Measurements from ENCODE around the gene FAM83B.
"Not testable (repeated sequence)": the region's sequence is repeated elsewhere in the genome, so short reads cannot be mapped to it uniquely, and the experiment has no call there.

The FAM83B gene

DNA sequence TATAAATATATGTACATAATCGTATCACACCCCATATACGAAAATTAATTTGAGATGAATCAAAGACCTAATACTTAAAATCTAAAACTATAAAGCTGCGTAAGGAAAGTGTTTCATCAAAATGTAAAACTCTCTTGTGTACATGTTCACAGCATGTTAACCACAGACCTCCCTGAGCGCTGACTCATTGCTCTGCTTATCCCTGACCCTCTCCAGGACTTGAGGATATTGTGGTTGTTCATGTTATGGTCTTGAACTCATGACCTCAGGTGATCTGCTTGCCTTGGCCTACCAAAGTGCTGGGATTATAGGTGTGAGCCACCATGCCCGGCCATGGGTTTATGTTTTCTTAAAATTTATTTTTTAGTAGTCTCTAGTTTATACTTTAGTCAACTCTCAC is 14.2 kb downstream of the FAM83B start:
- peak; percentile 11 for DNase-seq

- no peak for DNase-seq
Observed at GRCh38 chr6:54861905-54862616, 15.5 kb downstream of the FAM83B start.

DNA sequence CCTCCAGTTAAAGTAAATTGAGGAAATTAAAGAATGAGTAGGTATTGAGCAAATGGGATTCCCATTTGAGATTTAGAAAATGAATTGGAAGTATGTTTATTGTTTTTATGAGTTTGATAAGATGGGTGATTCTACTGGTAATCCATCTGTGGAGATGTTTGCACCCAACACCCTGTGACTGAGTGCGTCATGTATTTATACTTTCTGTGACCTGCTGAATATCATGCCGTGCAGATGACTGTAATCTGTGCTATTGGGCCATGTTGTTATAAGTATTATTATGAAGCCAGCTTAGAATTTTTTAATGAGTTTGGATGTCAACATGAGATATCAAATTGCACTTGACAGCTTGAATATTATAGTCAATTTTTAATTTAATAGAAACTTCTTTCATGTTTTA is 17.7 kb downstream of the FAM83B start:
- no peak for DNase-seq

- no peak for DNase-seq
Observed at GRCh38 chr6:54865091-54865631, 18.6 kb downstream of the FAM83B start.

DNA sequence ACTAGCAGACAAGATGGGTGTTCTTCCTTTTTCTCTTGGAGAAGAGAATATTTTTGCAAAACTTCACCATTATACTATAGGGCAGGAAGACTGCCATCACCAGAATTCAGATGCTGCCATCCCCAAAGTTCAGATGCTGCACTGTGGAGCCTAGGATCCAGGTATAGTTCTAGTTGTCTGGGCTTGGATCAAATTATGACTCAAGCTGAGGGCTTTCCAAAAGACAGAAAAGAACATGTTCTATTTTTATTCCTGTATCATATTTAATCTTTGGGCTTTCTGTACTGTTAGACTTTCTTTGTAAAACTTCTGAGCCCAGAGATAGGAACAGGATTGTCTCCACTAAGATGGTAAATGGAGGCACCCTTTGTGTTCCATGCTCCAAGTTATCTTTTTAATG is 22.0 kb downstream of the FAM83B start:
- no peak for DNase-seq

GRCh38 chr6:54873599-54873998 is 27.0 kb downstream of the FAM83B start:
- DNase-seq = no peak

DNA sequence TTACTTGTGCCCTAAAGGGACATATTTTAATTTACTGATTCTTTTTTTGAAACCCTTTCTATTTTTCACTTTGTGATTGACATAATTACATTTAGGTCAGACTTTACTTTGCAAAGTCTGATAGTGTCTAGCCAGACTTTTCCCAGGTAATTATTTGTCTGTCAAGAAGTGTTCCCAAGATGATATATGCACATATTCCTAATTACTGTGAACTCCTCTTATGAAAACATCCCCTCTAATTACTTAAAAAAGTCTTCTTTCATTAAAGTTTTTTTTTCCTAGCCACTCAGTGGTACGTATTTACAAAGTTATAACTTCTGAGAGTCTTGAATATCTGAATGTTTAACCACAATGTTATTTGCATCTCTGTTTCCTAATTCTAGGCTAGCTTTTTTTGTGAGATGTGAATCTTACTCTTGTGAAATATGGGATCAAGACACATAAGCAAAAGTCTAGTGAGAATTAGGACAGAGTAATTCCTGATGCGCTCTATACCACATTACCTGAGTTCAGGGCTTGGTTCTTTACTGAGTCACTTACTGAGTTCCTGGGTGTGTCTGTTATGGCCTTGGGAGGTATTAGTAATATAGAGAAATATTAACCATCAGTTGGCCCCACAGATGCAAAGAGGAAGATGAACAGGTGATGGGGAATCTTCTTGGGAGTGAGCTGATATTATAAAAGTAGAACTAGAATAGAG is 27.9 kb downstream of the FAM83B start:
- no peak for DNase-seq

DNA sequence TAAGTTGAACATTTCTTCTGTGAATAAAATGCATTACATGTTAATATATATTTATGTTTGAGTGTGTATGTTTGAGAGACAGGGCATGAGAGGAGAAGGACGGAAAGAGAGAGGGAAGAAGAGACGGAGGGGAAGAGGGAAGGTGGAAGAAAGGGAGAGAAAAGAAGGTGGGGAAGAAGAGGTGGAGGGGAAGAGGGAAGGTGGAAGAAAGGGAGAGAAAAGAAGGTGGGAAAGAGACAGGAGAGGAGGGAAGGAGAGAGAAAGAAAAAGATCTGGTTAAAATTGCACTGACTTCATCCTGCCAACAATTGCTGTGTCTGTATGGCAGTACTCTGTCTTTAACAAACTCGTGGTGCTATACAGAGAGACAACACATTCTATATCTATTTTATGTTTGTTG is 29.0 kb downstream of the FAM83B start:
- DNase-seq = no peak

GRCh38 chr6:54876365-54876764 is 29.8 kb downstream of the FAM83B start:
- DNase-seq = no peak

GRCh38 chr6:54876871-54877270 is 30.3 kb downstream of the FAM83B start:
- no peak for DNase-seq

- no peak for DNase-seq
Observed at GRCh38 chr6:54877713-54878317, 31.2 kb downstream of the FAM83B start.

GRCh38 chr6:54878718-54879117 is 32.1 kb downstream of the FAM83B start:
- DNase-seq = peak; percentile 5

GRCh38 chr6:54879188-54879985 is 32.8 kb downstream of the FAM83B start:
- DNase-seq = no peak

DNA sequence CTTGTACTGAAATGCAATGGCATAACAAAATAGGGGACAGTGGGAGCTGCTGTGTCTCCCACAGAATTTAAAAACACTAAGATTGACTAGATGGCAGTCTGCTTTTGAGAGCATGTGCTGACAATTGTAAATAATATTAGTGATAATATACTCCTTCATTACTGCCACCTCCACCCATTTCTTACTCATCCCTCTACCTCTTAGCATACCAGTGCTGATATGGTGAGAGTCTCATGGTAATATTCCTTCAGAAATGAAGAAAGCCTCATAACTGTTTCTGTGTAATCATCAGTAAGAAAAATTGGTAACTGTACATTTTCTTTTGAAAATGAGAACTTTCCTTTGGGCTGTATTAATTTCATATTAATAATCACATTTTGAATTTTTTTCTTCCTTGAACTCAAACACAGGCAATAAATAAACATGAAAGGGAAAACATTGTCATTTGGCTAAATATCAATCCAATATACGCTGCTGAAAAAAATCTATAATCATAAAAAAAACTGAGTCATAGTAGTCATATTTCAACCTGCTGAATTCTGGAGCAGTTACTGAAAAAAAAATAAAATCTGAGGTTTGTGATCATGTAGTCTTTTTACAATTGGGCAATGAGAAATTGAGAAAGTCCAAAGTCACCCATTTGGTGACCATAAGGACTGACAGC is 34.6 kb downstream of the FAM83B start:
- no peak for DNase-seq

GRCh38 chr6:54881891-54882290 is 35.3 kb downstream of the FAM83B start:
- DNase-seq = not testable (repeated sequence)

GRCh38 chr6:54886932-54887584 is 40.5 kb downstream of the FAM83B start:
- no peak for DNase-seq

- no peak for DNase-seq
Observed at GRCh38 chr6:54891536-54891935, 45.0 kb downstream of the FAM83B start.

DNA sequence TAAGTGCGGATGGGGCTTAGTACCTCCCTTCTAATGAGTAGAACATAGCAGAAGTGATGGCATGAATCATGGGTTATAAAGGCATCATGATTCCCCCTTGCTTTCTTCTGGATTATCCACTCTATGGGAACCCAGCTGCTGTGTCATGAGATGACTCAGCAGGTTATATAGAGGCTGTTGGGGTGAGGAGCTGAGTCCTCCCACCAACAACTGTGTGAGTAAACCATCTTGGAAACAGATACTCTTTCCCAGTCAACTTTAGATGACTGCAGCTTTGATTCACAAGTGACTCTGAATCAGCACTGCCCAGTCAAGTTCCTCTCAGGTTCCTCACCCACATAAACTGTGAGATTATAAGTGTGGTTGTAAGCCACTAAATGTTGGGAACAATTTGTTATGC is 46.3 kb downstream of the FAM83B start:
- DNase-seq = no peak

- no peak for DNase-seq
Observed at GRCh38 chr6:54893818-54894217, 47.2 kb downstream of the FAM83B start.

DNA sequence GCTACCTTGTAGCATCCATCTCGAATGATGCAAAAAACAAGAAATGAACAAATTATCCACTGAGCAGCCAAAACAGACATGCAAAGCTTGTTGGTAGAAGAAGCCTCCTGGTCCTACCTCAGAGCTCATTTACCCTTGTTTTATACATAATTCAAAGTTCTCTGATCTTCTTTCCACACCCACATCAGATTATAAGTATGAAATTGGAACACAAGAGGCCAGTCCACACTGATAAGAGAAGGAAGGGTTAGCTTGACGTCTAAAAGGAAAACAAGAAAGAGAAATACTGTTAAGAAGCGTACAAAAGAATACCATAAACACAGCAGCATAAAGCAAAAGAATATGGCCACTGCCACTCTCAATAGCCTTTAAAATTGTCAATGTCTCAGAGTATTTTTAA is 49.7 kb downstream of the FAM83B start:
- DNase-seq = no peak

GRCh38 chr6:54897462-54898189 is 51.1 kb downstream of the FAM83B start:
- DNase-seq = no peak

All from hematopoietic multipotent progenitor cell treated with erythropoietin and hydrocortisone succinate and interleukin-3 and kit ligand, for 4 days (in vitro differentiated cells).